Occipital lobe (tissue), 2 donors: ENCODE results near the gene ZNF701. TPM values are rescaled to one million over a fixed set of nuclear protein-coding genes. Genes with fewer than 3 reads are reported as not detected.
A peak's percentile ranks its signal among the peaks of the same experiment; 100 is the strongest.
"Not testable (repeated sequence)": the region's sequence is repeated elsewhere in the genome, so short reads cannot be mapped to it uniquely, and the experiment has no call there.

Experiments
- DNase-seq: peaks from one replicate; lab custom pipeline; 2025; lab: John Stamatoyannopoulos, UW
- total RNA-seq: library from RNA; depleted of rRNA; stranded (reverse); fragments of >200 nt; gene quantifications from one replicate; pipeline ENCODE4 v1.2.3, GENCODE V29; 2014

The ZNF701 gene
- total RNA-seq, 1 donor from 2014 or later: 27.3 TPM

DNA sequence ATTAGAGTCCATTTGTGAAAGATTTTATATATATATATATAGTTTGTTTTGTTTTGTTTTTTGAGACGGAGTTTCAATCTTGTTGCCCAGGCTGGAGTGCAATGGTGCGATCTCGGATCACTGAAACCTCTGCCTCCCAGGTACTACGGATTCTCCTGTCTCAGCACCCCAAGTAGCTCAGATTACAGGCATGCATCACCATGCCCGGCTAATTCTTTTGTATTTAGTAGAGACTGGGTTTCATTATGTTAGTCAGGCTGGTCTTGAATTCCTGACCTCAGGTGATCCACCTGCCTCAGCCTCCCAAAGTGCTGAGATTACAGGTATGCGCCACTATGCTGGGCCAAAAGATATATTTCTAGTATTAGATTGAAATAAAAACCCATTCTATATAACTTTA lies 4.0 kb upstream of the ZNF701 start:
- DNase-seq: no peak

DNA sequence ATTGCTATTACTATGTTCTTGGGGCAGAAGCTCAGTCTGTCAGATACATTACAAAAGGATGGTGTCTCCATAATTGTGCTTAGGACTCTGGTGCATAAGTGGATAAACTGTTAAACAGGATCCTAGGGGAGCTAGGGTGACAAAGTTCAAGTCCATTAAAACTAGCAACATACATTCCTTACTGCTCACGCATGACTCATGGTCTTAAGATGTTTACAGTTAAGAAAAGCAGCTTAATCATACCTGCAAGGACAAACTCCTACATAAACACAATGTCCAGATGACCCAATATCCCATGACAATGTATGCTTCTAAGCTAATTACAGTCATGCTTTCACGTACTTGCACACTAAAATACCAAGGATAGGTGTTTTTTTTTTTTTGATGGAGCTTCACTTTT lies 3.5 kb upstream of the ZNF701 start:
- no peak for DNase-seq

DNA sequence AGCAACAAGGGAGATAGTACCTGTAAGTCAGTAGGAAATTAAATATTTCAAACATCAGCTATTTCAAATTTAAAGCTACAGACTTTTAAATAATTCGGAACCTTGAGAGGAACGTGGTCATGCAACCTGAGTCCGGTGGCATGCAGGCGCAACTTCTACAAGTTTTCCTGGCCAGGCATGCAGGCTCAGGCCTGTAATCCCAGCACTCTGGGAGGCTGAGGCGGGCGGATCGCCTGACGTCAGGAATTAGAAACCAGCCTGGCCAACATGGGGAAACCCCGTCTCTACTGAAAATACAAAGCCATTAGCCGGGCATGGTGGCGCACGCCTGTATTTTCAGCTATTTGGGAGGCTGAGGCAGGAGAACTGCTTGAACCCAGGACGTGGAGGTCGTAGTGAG lies 2.2 kb upstream of the ZNF701 start:
- DNase-seq: no peak

DNA sequence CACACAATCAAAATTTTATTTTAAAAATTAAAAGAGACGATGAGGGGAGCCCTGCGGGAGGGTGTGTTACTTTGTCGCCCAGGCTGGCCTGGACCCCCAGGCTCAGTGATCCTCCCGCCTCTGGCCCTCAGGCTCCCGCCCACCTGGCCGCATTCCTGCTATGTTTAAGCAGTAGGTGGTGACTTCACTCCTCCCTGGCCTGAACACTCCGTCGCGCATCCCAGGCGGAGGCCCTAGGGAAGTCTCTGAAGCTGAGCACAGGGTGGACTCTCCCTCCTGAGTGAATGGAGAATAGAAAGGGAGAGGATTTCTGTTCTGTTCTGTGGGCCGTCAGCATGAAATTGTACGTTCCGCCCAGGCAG lies 468 bp upstream of the ZNF701 start:
- not testable (repeated sequence) for DNase-seq

DNA sequence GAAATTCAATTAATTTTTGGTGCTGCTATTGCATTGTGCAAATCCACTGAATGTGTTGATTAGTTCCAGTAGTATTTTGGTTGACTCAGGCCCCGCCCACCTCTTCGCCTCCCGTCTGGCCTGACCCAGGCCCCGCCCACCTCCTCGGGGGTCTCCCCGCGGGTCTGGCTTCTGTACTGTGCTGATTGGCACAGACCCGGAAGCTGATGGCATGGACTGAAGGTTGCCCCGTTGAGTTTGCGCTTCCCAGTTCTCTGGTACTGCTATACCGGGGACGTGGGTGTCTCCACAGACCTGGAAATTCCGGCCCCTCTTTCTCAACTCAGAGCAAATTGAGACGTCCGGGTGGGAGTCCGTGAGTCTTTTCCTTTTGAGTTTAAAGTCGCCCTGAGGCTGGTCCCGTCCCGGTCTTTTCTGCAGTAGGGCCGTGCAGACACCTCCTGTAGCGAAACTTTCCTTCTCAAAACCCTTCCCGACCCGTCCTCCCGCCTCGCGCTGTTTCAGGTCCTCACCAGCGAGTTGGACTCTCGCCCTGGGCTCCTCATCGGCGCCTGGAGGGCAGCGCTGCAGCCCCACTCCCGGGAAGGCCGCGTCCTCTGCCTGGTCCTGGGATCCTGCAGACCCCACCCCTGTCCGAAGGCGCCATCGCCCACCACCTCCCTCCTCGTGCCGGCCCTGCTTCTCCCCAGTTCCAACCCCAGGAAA lies 14.8 kb downstream of the ZNF701 start:
- no peak for DNase-seq

DNA sequence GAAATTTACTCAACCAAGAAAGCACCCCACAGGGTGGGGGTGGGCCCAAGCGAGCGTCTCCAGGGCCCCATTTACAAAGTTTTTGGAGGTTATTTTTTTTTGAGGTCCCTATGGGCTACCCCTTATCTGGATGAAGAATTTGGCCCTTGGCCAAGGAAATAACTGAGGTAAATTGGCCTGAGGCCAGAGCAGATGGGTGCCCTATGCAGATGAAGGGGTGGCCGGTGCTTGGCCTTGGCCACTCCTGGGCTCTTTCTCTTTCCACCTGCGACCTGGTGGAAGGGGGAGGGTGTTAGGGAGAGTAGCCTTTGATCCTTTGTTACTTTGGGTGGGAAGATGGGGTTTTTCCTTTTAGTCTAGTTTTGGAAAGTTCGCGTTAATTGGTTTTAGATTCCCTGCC lies 15.5 kb downstream of the ZNF701 start:
- no peak for DNase-seq

DNA sequence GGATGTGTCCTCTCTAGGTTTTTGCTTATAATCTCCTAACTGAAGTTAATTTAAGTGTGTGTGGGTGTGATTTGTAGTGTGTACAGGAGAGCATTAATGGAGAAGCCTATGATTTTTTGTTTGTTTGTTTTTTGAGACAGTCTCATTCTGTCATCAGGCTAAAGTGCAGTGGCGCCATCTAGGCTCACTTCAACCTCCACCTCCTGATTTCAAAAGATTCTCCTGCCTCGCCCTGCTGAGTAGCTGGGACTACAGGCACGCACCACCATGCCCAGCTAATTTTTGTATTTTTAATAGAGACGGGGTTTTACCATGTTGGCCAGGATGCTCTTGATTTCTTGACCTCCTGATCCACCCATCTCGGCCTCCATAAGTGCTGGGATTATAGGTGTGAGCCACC lies 20.6 kb downstream of the ZNF701 start:
- no peak for DNase-seq

DNA sequence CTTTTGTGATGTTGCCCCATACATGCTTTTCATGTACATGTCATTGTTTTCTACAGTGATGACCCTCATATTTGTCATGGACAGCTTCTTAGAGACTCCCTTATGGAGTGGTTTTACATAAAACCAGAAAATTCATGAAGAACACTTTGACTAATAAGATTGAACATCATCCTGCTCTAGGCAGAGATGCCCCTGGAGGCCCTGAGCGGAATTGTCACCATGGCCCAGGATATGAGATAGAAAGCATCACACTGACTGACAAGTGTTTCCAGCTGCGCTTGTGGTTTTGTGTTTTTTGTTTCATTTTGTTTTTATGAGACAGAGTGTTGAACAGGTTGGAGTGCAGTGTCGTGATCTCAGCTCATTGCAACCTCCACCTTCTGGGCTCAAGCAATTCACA lies 22.2 kb downstream of the ZNF701 start:
- no peak for DNase-seq

DNA sequence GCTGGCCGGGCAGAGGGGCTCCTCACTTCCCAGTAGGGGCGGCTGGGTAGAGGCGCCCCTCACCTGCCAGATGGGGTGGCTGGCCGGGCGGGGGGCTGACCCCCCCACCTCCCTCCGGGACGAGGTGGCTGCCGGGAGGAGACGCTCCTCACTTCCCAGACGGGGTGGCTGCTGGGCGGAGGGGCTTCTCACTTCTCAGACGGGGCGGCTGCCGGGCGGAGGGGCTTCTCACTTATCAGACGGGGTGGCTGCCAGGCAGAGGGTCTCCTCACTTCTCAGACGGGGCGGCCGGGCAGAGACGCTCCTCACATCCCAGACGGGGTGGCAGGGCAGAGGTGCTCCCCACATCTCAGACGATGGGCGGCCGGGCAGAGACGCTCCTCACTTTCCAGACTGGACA lies 23.4 kb downstream of the ZNF701 start:
- DNase-seq: not testable (repeated sequence)

DNA sequence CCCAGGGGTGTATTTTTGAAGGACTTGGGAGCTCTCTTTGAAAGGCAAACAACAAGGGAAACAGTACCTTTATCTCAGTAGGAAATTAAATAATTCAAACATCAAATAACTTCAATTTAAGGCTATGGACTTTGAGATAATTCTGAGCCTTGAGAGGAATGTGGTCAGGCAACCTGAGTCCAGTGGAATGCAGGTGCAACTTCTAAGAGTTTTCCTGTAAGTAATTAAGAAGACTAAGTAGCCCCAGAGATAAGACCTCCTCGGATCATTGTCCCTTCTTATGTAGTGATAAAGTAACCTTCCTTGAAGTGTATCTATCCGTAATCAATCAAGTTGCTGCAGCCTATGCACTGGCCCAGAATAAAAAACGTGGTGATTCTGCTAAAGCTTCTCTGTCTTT lies 29.2 kb downstream of the ZNF701 start:
- no peak for DNase-seq

DNA sequence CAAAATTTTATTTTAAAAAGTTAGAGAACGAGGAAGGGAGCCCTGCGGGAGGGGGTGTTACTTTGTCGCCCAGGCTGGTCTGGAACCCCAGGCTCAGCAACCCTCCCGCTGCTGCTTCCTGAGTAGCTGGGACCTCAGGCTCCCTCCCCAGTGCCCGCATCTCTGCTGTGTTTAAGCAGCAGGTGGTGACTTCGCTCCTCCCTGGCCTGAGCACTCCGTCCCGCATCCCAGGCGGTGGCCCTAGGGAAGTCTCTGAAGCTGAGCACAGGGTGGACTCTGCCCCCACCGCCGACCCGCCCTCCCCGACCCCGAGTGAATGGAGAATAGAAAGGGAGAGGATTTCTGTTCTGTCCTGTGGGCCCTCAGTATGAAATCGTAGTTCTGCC lies 30.5 kb downstream of the ZNF701 start:
- no peak for DNase-seq

DNA sequence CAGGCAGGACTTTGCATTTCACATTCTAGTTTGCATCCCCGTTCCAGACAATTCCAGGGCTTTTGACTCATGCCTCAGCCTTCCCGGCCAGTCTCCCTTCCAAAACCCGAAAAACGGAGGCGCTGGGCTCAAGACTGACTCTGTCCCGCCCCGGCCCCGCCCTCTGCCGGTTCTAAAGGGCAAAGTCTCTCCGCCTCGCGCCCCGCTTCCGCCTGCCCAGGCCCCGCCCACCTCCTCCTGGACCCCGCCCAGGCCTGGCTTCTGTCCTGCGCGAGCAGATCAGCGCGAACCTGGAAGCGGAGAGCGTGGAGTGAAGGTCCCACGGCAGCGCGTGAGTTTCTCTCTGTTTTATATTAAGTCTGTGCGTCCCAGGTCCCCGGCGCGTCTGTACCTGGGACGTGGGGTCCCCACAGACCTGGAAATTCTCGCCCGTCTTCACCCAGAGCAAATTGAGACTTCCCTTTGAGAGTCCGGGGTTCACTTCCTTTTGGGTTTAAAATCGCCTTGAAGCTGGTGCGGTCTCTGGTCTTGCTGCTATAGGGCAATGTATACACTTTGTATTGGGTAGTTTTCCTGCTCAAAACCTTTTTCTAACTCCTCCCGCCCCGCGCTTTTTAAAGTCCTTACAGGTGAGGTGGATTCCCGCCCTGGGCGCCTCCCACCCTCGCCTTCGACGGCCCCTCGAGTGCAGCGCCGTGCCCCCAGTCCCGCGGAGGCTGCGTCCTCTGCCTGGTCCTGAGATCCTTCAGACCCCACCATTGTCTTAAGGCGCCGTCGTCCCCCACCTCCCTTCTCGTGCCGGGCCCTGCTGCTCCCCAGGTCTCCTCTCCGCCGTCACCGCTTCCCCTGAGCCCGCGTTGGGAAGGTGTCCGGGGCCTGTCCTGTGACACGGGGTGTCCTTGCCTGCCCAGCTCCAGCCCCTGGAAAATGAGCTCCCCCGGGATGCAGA lies 31.2 kb downstream of the ZNF701 start:
- DNase-seq: peak; percentile 69

DNA sequence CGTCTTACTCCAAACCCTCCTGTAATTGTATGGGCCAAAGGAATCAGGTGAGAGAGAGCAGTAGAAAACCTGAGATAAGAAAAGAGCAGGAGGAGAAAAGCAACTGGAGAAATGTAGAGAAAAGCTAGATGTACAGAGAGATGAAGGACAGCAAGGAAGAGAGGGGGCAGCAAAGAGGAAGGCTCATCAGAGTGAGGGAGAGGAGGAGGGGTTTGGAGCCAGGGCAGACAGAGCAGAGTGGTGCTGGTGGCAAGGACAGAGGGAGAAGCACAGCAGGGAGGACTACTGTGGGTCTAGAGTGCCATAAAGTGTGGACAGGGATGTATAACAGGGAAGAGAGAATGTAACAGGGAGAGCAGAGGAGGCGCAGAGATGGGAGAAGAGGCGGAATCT lies 31.9 kb downstream of the ZNF701 start:
- DNase-seq: not testable (repeated sequence)

DNA sequence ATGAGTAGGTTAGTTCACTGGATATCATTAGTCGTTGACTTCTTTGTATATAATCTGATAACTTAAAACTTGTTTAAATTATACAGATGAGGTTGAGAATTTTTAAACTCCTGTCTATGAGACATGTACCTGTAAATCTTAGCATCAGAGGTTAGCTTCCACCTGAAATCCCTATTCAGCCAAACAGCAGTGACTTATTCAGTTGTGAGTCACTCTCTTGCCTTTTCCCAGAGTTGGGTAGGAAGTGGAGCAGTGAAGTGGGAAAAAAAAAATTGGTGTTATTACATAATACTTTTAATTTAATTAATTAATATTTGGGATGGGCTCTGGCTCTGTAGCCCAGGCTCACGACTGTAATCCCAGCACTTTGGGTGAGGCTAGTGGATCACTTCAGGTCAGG lies 32.9 kb downstream of the ZNF701 start:
- no peak for DNase-seq

DNA sequence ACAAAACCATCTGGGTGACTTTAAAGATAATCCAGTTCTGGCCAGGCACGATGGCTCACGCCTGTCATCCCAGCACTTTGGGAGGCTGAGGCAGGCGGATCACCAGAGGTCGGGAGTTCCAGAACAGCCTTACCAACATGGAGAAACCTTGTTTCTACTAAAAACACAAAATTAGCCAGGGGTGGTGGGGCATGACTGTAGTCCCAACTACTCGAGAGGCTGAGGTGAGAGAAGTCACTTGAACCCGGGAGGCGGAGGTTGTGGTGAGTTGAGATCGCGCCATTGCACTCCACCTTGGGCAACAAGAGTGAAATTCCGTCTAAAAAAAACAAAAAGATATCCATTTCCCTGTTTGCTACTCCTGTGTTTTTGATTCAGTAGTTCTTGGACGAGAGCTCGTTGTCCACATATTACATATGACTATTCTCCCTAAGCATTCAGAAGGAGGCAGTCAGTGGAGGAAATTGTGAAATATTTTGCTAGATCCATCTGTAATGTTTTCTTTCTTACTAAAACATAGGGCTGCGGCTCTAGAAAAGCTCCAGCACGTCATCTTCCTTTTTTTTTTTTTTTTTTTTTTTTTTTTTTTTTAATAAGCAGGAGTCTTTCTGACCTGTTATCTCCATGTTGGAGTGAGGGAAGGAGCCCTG lies 33.6 kb downstream of the ZNF701 start:
- DNase-seq: no peak

DNA sequence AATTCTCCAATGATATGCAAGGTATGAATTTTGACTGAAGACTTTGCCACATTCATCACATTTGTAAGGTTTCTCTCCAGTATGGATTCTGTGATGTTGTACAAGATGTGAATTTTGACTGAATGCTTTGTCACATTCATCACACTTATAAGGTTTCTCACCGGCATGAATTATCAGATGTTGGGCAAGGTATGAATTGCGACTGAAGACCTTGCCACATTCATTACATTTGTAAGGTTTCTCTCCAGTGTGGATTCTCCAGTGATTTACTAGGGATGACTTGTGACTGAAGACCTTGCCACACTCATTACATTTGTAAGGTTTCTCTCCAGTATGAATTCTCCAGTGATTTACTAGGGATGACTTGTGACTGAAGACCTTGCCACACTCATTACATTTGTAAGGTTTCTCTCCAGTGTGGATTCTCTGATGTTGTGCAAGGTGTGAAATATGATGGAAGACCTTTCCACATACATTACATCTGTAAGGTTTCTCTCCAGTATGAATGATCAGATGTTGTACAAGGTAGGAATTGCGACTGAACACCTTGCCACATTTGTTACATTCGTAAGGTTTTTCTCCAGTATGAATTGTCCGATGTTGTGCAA lies 43.3 kb downstream of the ZNF701 start:
- no peak for DNase-seq

DNA sequence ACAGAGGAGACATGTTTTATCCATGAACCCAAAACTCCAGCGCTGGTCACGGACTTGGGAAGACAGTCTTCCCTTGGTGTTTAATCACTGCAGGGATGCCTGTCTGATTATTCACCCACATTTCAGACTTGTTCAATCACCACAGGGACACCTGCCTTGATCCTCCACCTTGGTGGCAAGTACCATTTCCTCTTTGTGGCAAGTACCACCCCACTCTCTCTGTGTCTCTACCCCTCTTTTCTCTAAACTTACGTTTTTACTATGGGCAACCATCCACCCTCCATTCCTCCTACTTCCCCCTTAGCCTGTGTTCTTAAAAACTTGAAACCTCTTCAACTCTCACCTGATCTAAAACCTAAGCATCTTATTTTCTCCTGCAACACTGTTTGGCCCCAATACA lies 51.3 kb downstream of the ZNF701 start:
- no peak for DNase-seq

DNA sequence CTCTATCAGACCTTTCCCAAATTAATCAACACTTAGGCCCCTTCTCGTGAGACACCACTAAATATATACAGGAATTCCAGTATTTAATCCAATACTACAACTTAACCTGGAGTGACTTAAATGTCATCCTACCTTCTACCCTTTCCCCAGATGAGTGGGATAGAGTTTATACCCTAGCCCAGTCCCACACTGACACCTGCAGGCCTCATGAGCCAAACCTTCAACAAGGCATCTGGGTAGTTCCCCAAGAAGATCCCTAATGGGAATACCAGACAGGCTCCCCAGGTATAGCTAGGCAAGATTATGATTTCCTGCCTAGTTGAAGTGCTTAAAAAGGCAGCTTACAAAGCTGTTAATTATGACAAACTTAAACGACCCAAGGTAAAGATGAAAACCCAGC lies 52.2 kb downstream of the ZNF701 start:
- DNase-seq: no peak

DNA sequence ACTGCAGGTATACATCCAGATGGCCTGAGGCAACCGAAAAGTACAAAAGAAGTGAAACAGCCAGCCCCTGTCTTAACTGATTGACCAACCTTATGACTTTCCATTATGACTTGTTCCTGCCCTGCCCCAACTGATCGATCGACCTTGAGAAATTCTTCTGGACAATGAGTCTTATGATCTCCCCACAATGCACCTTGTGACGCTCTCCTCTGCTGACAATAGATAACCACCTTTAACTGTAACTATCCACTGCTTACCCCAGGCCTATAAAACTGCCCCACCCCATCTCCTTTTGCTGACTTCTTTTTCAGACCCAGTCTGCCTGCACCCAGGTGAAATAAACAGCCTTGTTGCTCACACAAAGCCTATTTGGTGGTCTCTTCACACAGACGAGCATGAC lies 56.8 kb downstream of the ZNF701 start:
- DNase-seq: no peak

DNA sequence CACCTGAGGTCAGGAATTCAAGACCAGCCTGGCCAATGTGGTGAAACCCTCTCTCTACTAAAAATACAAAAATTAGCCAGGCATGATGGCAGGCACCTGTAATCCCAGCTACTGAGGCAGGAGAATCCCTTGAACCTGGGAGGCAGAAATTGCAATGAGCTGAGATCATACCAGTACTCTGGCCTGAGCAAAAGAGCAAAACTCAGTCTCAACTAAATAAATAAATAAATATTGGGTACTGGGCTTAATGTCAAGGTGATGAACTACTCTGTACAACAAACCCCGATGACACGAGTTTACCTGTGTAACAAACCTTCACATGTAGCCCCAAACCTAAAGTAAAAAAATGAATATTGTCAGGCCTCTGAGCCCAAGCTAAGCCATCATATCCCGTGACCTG lies 57.4 kb downstream of the ZNF701 start:
- DNase-seq: not testable (repeated sequence)

DNA sequence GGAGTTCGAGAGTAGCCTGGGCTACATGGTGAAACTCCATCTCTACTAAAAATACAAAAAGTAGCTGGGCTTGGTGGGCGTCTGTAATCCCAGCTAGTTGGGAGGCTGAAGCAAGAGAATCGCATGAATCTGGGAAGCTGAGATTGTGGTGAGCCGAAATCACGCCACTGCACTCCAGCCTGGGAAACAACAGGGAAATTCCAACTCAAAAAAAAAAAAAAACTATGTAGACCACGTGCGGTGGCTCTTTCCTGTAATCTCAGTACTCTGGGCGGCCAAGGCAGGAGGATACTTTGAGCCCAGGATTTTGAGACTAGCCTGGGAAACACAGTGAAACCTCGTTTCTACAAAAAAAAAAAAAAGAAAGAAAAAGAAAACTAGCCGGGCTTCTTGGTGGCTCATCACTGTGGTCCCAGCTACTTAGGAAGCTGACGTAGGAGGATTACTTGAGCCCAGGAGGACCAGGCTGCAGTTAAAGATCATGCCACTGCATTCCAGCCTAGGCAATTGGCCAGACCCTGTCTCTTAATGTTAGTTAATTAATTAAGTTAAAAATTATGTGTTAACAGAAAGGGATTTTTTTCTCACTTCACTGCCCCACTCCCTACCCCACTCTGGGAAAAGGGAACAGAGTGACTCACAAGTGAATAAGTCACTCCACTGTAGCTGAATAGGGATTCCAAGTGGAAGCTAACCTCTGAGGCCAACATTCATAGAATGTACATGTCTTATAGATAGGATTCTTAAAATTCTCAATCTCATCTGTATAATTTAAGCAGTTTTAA lies 65.9 kb downstream of the ZNF701 start:
- DNase-seq: no peak
